HUES6 (cell line): Measurements from ENCODE around the gene TMEM132D.

Source experiments
- H3K27ac ChIP-seq: 2 replicates; pipeline ENCODE4 v1.7.0; 2013; ENCODE audit warnings: low read depth, mild to moderate bottlenecking, low read length, inconsistent platforms
- H3K27me3 ChIP-seq: 2 replicates; pipeline ENCODE4 v1.6.1; 2013; ENCODE audit warnings: low read length; ENCODE audit not compliant: control insufficient read depth, insufficient read depth
- H3K36me3 ChIP-seq: 2 replicates; pipeline ENCODE4 v1.6.1; 2013; ENCODE audit warnings: low read length; ENCODE audit not compliant: control insufficient read depth, insufficient read depth
- H3K4me1 ChIP-seq: 2 replicates; pipeline ENCODE4 v1.6.1; 2013; ENCODE audit warnings: low read length; ENCODE audit not compliant: control insufficient read depth, insufficient read depth
- H3K4me3 ChIP-seq: 2 replicates; pipeline ENCODE4 v1.5.1; 2013; ENCODE audit warnings: low read depth, low read length
- H3K9ac ChIP-seq: one replicate; pipeline ENCODE4 v1.6.1; 2013; ENCODE audit warnings: mild to moderate bottlenecking, low read length
- H3K9me3 ChIP-seq: 2 replicates; pipeline ENCODE4 v1.6.1; 2013; ENCODE audit warnings: low read depth, low read length; ENCODE audit not compliant: control insufficient read depth, insufficient read depth

Gene TMEM132D

DNA sequence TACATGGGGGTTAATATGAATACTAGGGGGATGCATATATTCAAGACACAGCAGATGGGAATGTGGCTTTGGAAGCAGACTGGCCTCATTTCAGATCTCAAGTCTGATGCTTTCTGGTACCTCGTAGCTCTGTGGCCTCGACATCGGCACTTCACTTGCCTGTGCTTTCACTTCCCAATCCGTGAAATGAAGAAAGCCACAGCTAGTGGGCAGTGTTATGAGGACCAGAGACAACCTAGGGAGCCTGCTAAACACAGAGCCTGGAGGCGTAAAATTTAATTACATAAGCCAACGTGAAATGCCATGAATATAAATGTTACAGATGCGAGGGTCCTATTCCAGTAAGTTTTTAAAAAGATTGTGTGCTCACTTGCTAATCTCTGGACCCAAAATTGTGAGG, 286.0 kb downstream of the TMEM132D start:
- H3K9ac ChIP-seq: no peak overlapping the region

DNA sequence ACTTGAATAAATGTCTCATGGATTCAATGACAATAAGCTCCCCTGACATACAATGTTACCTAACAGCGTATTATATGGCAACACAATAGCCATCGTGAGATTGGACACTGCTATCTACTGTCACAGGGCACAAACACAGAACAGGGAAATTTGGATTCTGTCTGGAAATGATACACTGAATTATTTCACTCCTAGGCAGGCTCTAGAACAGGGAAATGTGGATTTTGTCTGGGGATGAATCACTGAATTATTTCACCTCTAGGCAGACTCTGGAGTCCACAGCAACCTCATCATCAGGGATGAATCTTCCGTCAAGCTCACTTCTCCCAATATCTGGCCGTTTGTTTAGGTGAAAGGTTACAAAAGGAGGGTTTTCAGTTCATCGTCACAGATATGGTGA, 288.8 kb downstream of the TMEM132D start:
- peaks cover 4% of the 10 kb centered on the region; the same call in 1 of the 2 replicates for H3K4me1 ChIP-seq
- 0 out of 2 replicates have a peak, but pooled peaks cover 6% of the 10 kb centered on the region for H3K9me3 ChIP-seq
- no peaks in the 10 kb centered on the region for H3K27me3 ChIP-seq
- H3K36me3 ChIP-seq: no peaks in the 10 kb centered on the region
- H3K9ac ChIP-seq: no peak overlapping the region
- H3K4me3 ChIP-seq: no peak overlapping the region
- no peak overlapping the region for H3K27ac ChIP-seq

More for the DNA sequence above, 286.0 kb downstream of the TMEM132D start:
- Histone ChIP-seq H3K4me1 (no peaks in the 10 kb centered on the region), H3K27me3 (no peaks in the 10 kb centered on the region), H3K4me3 (no peak overlapping the region), H3K9me3 (0 out of 2 replicates have a peak, but pooled peaks cover 6% of the 10 kb centered on the region), H3K36me3 (no peaks in the 10 kb centered on the region), H3K27ac (no peak overlapping the region)

DNA sequence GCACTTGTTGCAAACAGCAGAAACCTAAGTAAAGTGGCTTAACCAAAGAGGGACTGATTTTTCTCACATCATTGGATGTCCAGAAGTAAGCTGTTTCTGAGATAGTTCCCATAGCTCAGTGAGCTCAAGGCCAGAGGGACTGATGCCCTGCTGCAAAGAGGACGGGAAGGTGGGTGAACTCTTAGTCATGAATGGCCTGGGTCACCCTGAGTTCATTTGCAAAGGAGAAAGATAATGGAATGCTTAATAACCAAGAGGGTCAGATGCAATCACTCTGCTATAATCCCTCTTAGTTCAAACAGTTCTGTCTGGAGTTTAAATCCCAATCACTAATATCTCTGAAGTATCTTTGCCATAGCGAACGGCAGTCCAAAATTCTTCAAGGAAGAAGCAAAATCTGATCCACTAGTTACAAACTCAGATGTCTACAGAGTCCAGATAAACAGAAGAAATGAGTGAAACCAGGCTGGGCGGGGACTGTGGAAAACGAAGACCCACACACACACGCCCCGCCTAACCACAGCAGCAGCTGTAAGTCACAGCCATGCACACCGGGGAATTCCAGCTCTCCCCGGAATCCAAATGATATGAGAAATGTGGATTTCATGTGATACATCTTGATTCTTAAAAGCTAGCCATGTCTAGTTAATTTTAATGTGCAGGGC, 289.5 kb downstream of the TMEM132D start:
- Histone ChIP-seq H3K27me3 (no peaks in the 10 kb centered on the region), H3K9me3 (0 out of 2 replicates have a peak, but pooled peaks cover 6% of the 10 kb centered on the region), H3K36me3 (no peaks in the 10 kb centered on the region), H3K4me3 (no peak overlapping the region), H3K27ac (no peak overlapping the region), H3K9ac (no peak overlapping the region), H3K4me1 (peaks cover 4% of the 10 kb centered on the region; the same call in 1 of the 2 replicates)

DNA sequence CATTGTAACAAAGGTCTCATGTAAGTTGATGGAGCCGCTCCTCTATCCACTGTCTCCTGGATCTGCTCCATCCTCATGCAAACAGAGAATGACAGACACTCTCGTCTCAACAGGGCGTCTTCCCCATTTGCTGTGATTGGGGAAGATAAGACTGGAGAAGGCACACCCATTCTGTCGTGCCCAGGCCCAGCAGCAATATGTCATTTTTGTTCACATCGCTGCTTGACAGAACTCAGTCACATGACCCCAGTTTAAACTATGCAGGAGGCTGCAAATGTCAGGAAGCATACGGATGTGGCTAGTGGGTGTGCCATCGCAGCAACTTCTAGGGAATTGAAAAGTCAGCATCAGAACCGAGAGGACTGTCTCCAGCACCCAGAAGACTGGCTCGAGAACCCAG, 290.5 kb downstream of the TMEM132D start:
- Histone ChIP-seq H3K4me3 (no peak overlapping the region), H3K27ac (no peak overlapping the region), H3K9ac (no peak overlapping the region), H3K36me3 (no peaks in the 10 kb centered on the region), H3K4me1 (peaks cover 8% of the 10 kb centered on the region), H3K9me3 (0 out of 2 replicates have a peak, but pooled peaks cover 6% of the 10 kb centered on the region), H3K27me3 (no peaks in the 10 kb centered on the region)

DNA sequence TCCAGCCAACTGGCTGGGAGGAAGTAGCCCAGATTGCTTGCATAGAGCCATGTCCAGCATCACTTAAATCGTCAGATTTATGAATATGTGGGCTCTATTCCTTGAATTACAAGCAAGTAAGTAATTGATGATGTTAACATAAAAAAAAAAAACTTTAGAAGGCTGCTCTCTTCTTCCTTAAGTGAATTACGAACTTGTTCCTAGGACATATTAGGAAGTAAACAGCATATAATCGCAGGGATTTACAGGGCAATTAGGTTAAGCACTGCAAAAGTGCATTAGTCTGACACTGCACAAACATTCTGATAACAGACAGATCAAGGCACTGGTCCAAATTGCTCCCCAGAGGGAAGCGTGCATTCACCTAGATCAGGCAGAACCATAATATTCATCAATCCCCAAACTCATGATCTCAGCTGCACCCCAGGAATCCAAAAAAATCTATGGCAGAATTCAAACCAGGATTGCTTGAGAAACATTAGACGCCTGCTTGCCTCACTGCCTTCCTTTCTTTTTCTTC, 293.2 kb downstream of the TMEM132D start:
- Histone ChIP-seq H3K4me3 (no peak overlapping the region), H3K9me3 (no peaks in the 10 kb centered on the region), H3K4me1 (peaks cover 27% of the 10 kb centered on the region), H3K27ac (no peak overlapping the region), H3K9ac (no peak overlapping the region), H3K36me3 (no peaks in the 10 kb centered on the region), H3K27me3 (no peaks in the 10 kb centered on the region)

DNA sequence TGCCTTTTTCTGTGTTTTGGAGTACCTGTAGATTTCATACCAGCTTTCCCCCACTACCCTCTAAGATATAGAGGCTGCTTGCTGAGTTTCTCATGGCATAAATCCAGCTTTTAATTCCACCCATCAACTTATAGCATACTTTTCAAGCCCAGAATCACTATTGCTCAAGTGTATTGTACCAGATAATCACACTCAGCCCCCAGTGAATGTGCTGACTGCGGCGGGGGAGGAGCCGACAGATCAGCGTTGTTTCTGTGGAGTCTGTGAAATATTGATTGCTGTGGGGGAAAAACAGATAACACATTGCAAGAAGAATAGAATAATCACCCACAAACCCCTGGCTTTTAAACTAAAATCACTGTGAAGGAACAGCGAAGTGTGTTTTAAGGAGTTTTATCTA, 296.1 kb downstream of the TMEM132D start:
- H3K4me1 ChIP-seq: peaks cover 27% of the 10 kb centered on the region
- H3K9ac ChIP-seq: no peak overlapping the region
- no peaks in the 10 kb centered on the region for H3K9me3 ChIP-seq
- H3K27ac ChIP-seq: 0 out of 2 replicates have a peak overlapping the region, but pooled peaks have one; percentile 28
- H3K27me3 ChIP-seq: no peaks in the 10 kb centered on the region
- H3K4me3 ChIP-seq: no peak overlapping the region
- no peaks in the 10 kb centered on the region for H3K36me3 ChIP-seq

DNA sequence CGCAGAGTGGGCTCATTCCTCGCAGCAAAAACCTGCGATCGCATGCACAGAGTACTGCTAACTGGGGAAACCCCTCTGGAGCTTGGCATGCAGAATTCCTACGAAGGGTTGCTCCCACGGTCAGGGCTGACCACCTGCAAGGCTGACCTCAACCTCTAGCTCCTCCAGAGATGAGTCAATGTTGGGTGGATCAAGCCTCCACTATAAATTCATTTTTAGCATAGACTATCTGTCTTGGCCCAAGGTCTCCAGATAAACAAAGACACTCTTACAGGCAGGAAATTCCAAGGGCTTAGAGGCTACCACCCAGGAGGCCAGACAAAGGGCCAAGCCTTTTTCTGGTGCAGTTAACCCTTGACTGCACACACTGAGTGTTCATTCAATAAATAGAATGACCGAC, 296.5 kb downstream of the TMEM132D start:
- H3K9me3 ChIP-seq: no peaks in the 10 kb centered on the region
- peaks cover 27% of the 10 kb centered on the region for H3K4me1 ChIP-seq
- H3K27me3 ChIP-seq: no peaks in the 10 kb centered on the region
- no peak overlapping the region for H3K9ac ChIP-seq
- H3K36me3 ChIP-seq: no peaks in the 10 kb centered on the region
- H3K4me3 ChIP-seq: no peak overlapping the region
- H3K27ac ChIP-seq: 0 out of 2 replicates have a peak overlapping the region, but pooled peaks have one; percentile 28

DNA sequence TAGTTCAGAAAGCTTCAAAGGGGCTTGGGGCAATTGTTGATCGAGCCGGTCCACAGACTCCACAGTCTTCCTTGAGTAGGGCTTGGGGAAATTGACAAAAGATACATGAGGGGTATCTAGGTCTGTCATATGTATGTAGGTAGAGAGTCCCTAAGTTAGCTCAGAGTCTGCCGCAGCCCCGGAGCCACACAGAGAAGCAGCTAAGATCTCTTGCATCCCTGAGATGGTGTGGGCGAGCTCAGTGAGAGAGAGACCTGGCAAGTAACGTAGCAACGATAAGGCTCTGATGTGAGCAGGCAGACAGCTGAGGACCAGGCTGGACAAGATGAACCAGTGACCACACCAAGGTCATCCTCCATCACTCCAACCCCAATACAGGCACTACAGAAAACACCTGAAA, 297.6 kb downstream of the TMEM132D start:
- peaks cover 23% of the 10 kb centered on the region for H3K4me1 ChIP-seq
- H3K27ac ChIP-seq: no peak overlapping the region
- no peak overlapping the region for H3K4me3 ChIP-seq
- no peaks in the 10 kb centered on the region for H3K9me3 ChIP-seq
- H3K27me3 ChIP-seq: no peaks in the 10 kb centered on the region
- H3K9ac ChIP-seq: no peak overlapping the region
- no peaks in the 10 kb centered on the region for H3K36me3 ChIP-seq

DNA sequence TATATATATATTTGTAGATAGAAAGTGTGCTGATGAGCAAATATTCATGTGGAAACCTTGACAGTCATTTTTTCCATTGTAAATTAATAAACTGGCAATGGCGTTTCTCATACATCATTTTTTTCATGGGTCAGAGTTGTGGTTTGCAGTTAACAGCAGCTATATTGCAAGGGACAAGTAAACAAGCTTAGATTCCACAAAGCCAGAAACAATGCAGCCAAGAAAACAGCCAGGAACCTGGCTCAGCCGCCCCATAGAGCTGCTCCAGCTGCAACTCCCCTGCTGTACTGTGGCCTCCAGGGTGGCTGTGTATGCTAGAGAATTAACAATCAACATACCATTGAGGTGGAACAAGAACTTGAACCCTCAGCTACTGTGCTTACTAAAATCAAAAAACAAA, 298.2 kb downstream of the TMEM132D start:
- H3K4me1 ChIP-seq: peaks cover 22% of the 10 kb centered on the region
- no peaks in the 10 kb centered on the region for H3K9me3 ChIP-seq
- no peaks in the 10 kb centered on the region for H3K27me3 ChIP-seq
- no peak overlapping the region for H3K4me3 ChIP-seq
- H3K27ac ChIP-seq: no peak overlapping the region
- H3K9ac ChIP-seq: no peak overlapping the region
- no peaks in the 10 kb centered on the region for H3K36me3 ChIP-seq

DNA sequence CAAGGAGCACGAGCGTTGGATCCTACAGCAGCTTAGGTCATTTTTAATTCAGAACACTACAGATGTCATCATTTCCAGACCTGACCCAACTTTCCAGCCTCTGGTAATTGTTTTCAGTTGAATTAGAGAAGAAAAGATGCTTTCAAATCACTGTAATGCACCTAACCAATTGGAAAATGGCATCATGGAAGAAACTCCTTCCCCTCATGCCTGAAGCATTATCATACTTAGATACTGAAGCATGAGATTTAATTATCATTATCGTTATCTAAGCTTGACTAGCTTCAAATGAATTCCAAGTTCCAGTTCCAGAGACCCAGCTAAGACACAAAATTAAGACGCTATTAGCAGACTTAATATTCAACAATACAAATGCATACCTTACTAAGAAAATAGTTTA, 299.3 kb downstream of the TMEM132D start:
- Histone ChIP-seq H3K36me3 (no peaks in the 10 kb centered on the region), H3K9ac (no peak overlapping the region), H3K4me1 (peaks cover 22% of the 10 kb centered on the region), H3K27ac (no peak overlapping the region), H3K9me3 (no peaks in the 10 kb centered on the region), H3K4me3 (no peak overlapping the region), H3K27me3 (no peaks in the 10 kb centered on the region)

DNA sequence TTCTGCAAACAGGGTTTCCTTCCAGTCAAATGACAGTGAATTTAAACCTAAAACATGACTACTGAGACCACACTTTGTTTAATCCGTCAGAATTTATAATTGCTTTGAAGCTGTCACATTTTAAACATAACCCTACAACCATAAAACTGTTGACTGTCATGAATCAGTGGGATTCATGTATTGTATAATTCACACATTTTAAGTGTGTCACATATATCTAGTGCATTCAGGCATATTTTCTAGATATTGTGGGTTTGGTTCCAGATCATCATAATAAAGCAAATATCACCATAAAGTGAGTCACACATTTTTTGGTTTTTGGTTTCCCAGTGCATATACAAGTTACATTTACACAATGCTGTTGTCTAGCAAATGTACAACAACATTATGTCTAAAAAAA, 304.4 kb downstream of the TMEM132D start:
- no peak overlapping the region for H3K27ac ChIP-seq
- no peak overlapping the region for H3K4me3 ChIP-seq
- H3K9me3 ChIP-seq: peaks cover 4% of the 10 kb centered on the region; the same call in 1 of the 2 replicates
- no peaks in the 10 kb centered on the region for H3K27me3 ChIP-seq
- no peaks in the 10 kb centered on the region for H3K4me1 ChIP-seq
- H3K36me3 ChIP-seq: no peaks in the 10 kb centered on the region
- no peak overlapping the region for H3K9ac ChIP-seq
